SK-N-SH treated with all-trans-retinoic acid at 6 μM for 48 hours (cell line): ENCODE results near the gene FOXK1.
"Not testable (repeated sequence)": the region's sequence is repeated elsewhere in the genome, so short reads cannot be mapped to it uniquely, and the experiment has no call there.

Experiments
- ATAC-seq: fragments of 200-7000 bp; cut with Tn5 transposase; 3 replicates; pipeline ENCODE4 v1.9.1; 2020; ENCODE audit warnings: mild to moderate bottlenecking, moderate library complexity
- BACH2 ChIP-seq: fragments of 250-450 bp; sonication (Bioruptor Pico); IDR thresholded peaks from 2 replicates; pipeline ENCODE4 v1.9.0; 2021; ENCODE audit warnings: mild to moderate bottlenecking, borderline replicate concordance
- CREB5 ChIP-seq: fragments of 250-450 bp; sonication (Bioruptor Pico); IDR thresholded peaks from 2 replicates; pipeline ENCODE4 v1.5.1; 2020; ENCODE audit warnings: low read depth, mild to moderate bottlenecking, moderate library complexity
- CSDC2 ChIP-seq: fragments of 250-450 bp; sonication (Bioruptor Pico); IDR thresholded peaks from 2 replicates; pipeline ENCODE4 v1.5.0; 2020; ENCODE audit warnings: mild to moderate bottlenecking, moderate library complexity
- CSRNP3 ChIP-seq: fragments of 250-450 bp; sonication (Bioruptor Pico); IDR thresholded peaks from 2 replicates; pipeline ENCODE4 v1.5.1; 2021; ENCODE audit warnings: mild to moderate bottlenecking, moderate library complexity
- ESRRG ChIP-seq: fragments of 250-450 bp; sonication (Bioruptor Pico); IDR thresholded peaks from 2 replicates; pipeline ENCODE4 v1.6.1; 2021; ENCODE audit warnings: mild to moderate bottlenecking
- GLIS3 ChIP-seq: fragments of 250-450 bp; sonication (Bioruptor Pico); IDR thresholded peaks from 2 replicates; pipeline ENCODE4 v1.5.0; 2020; ENCODE audit warnings: mild to moderate bottlenecking, moderate library complexity
- ISL1 ChIP-seq: fragments of 250-450 bp; sonication (Bioruptor Pico); IDR thresholded peaks from 2 replicates; pipeline ENCODE4 v2.1.2; 2022; ENCODE audit warnings: mild to moderate bottlenecking, moderate library complexity
- OSR1 ChIP-seq: fragments of 250-450 bp; sonication (Bioruptor Pico); IDR thresholded peaks from 2 replicates; pipeline ENCODE4 v1.8.0; 2022; ENCODE audit warnings: moderate library complexity, mild to moderate bottlenecking, inconsistent platforms
- PATZ1 ChIP-seq: fragments of 250-450 bp; sonication (Bioruptor Pico); IDR thresholded peaks from 2 replicates; pipeline ENCODE4 v1.8.0; 2020; ENCODE audit warnings: mild to moderate bottlenecking, moderate library complexity, borderline replicate concordance
- PPARA ChIP-seq: fragments of 250-450 bp; sonication (Bioruptor Pico); IDR thresholded peaks from 2 replicates; pipeline ENCODE4 v1.5.0; 2020; ENCODE audit warnings: mild to moderate bottlenecking, borderline replicate concordance
- RARB ChIP-seq: fragments of 250-450 bp; sonication (Bioruptor Pico); IDR thresholded peaks from 2 replicates; pipeline ENCODE4 v1.8.0; 2021; ENCODE audit warnings: mild to moderate bottlenecking, moderate library complexity
- SNAI2 ChIP-seq: fragments of 250-450 bp; sonication (Bioruptor Pico); IDR thresholded peaks from 2 replicates; pipeline ENCODE4 v1.5.0; 2020; ENCODE audit warnings: mild to moderate bottlenecking, moderate library complexity
- TCF4 ChIP-seq: fragments of 250-450 bp; sonication (Bioruptor Pico); IDR thresholded peaks from 2 replicates; pipeline ENCODE4 v1.8.0; 2021; ENCODE audit warnings: mild to moderate bottlenecking, moderate library complexity, borderline replicate concordance
- TOX ChIP-seq: fragments of 250-450 bp; sonication (Bioruptor Pico); IDR thresholded peaks from 2 replicates; pipeline ENCODE4 v1.8.0; 2021; ENCODE audit warnings: mild to moderate bottlenecking, moderate library complexity, borderline replicate concordance
- TSHZ2 ChIP-seq: fragments of 250-450 bp; sonication (Bioruptor Pico); IDR thresholded peaks from 2 replicates; pipeline ENCODE4 v1.5.0; 2020; ENCODE audit warnings: mild to moderate bottlenecking, moderate library complexity
- ZFP3 ChIP-seq: fragments of 250-450 bp; sonication (Bioruptor Pico); IDR thresholded peaks from 2 replicates; pipeline ENCODE4 v1.5.0; 2020; ENCODE audit warnings: mild to moderate bottlenecking, moderate library complexity
- ZFP30 ChIP-seq: fragments of 450-650 bp; formaldehyde crosslinking; IDR thresholded peaks from 2 replicates; pipeline ENCODE4 v1.5.0; 2022; ENCODE audit warnings: mild to moderate bottlenecking, moderate library complexity
- ZNF565 ChIP-seq: fragments of 450-650 bp; formaldehyde crosslinking; conservative IDR thresholded peaks from 2 replicates; pipeline ENCODE4 v1.5.0; 2020; ENCODE audit warnings: low read depth, mild to moderate bottlenecking, moderate library complexity
- ZNF8 ChIP-seq: fragments of 450-650 bp; formaldehyde crosslinking; IDR thresholded peaks from 2 replicates; pipeline ENCODE4 v1.5.0; 2020; ENCODE audit warnings: mild to moderate bottlenecking, moderate library complexity

FOXK1 gene

GRCh38 chr7:4670791-4671190 lies 11.3 kb upstream of the FOXK1 start:
- TF ChIP-seq ZFP30 (no peak), ZNF565 (CRISPR knock-in tag) (peak; percentile 96)
- no peak for ATAC-seq

- no peak for TF ChIP-seq PPARA (CRISPR knock-in tag)
- no peak for ATAC-seq
These were observed 6.2 kb upstream of the FOXK1 start for GRCh38 chr7:4675771-4676367.

- not testable (repeated sequence) for ATAC-seq
These were observed 4.6 kb upstream of the FOXK1 start for GRCh38 chr7:4677518-4677917.

GRCh38 chr7:4681218-4681851 lies 760 bp upstream of the FOXK1 start:
- TF ChIP-seq ZFP30, result no peak
- no peak for TF ChIP-seq TCF4
- no peak for TF ChIP-seq CSRNP3
- no peak for TF ChIP-seq ISL1 (CRISPR knock-in tag)
- no peak for TF ChIP-seq ESRRG
- TF ChIP-seq ZFP3, result no peak
- TF ChIP-seq SNAI2 (CRISPR knock-in tag), result no peak
- TF ChIP-seq TSHZ2 (CRISPR knock-in tag), result no peak
- TF ChIP-seq, all 23 proteins: peak for 0
- no peak for ATAC-seq

- peak; percentile 48 for ATAC-seq
- TF ChIP-seq OSR1 (CRISPR knock-in tag), result no peak
- no peak for TF ChIP-seq PPARA (CRISPR knock-in tag)
- TF ChIP-seq BACH2 (CRISPR knock-in tag), result no peak
- no peak for TF ChIP-seq RARB
- no peak for TF ChIP-seq ZFP30
- no peak for TF ChIP-seq CSDC2 (CRISPR knock-in tag)
- no peak for TF ChIP-seq CSRNP3
These were observed 537 bp downstream of the FOXK1 start for GRCh38 chr7:4682621-4683042.

GRCh38 chr7:4683043-4683883 lies 1.2 kb downstream of the FOXK1 start:
- ATAC-seq, result peak; percentile 55
- TF ChIP-seq OSR1 (CRISPR knock-in tag), result no peak
- TF ChIP-seq TSHZ2 (CRISPR knock-in tag), result no peak
- TF ChIP-seq ZNF8 (CRISPR knock-in tag), result no peak
- no peak for TF ChIP-seq CREB5 (CRISPR knock-in tag)
- no peak for TF ChIP-seq PATZ1 (CRISPR knock-in tag)
- no peak for TF ChIP-seq GLIS3 (CRISPR knock-in tag)
- TF ChIP-seq ESRRG, result no peak
- TF ChIP-seq TOX, result no peak
- TF ChIP-seq ZFP3, result no peak
- TF ChIP-seq SNAI2 (CRISPR knock-in tag), result no peak
